GM12873 (cell line): Measurements from ENCODE around the gene KCNAB2.

ENCODE experiments used
- CTCF ChIP-seq: IDR thresholded peaks from 2 replicates; pipeline ENCODE4 v1.5.1; 2012; ENCODE audit warnings: low read depth, mild to moderate bottlenecking, moderate library complexity, low read length, control low read depth; ENCODE audit not compliant: insufficient read depth; ENCODE audit errors: missing control alignments

The KCNAB2 gene

GRCh38 chr1:6011946-6012258 is 33.8 kb upstream of the KCNAB2 start:
- no peak for TF ChIP-seq CTCF

GRCh38 chr1:6012529-6013318 is 33.0 kb upstream of the KCNAB2 start:
- TF ChIP-seq CTCF = no peak

- no peak for TF ChIP-seq CTCF
Observed at GRCh38 chr1:6013491-6013890, 32.2 kb upstream of the KCNAB2 start.

- no peak for TF ChIP-seq CTCF
Observed at GRCh38 chr1:6014130-6014999, 31.3 kb upstream of the KCNAB2 start.

GRCh38 chr1:6016191-6016865 is 29.4 kb upstream of the KCNAB2 start:
- TF ChIP-seq CTCF = no peak

- no peak for TF ChIP-seq CTCF
Observed at GRCh38 chr1:6019166-6019845, 26.4 kb upstream of the KCNAB2 start.
